Fibroblast of skin of right biceps (primary cell): ENCODE measurements around the gene UBL3.

Experiments used
- DNase-seq: peaks from one replicate; pipeline ENCODE4 v3.0.0-alpha.2; 2013

UBL3 gene

DNA sequence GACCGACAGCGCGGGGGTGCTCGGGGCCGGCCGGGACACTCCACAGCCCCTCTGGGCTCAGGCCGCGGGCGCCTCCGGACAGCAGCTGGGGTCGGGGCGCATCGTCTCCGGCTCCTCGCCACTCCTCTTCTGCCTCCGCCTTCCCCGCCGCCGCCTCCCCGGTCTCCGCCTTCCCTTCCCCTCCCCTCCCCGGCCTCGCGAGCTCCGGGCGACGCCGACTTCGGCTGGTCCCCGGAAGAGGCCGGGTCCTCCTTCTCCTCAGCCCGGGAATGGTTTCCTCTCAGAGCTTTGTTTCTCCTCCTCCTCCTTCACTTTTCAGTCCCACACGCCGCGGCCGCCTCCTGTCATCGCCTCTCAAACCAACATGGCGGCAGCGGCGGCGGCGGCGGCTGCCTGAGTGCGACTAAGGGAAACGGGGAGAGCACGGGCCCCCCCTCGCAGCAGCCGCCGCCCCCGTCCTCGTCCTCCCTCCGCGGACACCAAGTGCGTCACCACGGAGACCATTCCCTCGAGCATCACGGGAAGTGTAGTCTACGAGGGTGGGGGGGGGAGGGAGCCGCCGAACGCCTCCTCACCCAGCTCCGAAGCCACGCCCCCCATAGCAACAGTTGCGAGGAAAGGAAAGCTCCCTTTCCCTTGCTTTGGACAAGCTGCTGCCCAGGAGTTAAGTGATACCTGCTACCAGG lies at the start of gene UBL3:
TSS of gene UBL3 (minus strand) at position 405 of the 686 bp plus-strand sequence. CDS start 1,079 bp downstream, outside the sequence.
- DNase-seq: peak; percentile 98

DNA sequence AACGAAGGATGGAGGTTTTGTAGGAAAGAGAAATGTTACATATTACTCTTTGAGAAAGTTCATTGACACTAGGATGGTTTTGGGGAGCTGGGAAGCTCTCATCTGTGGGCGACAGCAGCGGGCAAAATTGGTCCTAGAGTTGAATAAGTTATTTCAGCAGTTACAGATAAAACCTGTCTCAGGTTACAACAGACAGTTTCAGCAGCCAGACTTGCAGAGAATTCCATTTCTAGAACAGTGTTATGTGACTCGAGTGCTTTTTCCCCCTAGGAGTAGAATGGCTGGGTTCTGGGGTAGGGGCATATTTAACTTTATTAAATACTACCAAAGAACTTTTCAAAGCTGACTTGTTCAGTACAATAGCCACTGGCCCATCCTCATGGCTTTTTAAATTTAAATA lies 46.7 kb upstream of the UBL3 start:
- no peak for DNase-seq

DNA sequence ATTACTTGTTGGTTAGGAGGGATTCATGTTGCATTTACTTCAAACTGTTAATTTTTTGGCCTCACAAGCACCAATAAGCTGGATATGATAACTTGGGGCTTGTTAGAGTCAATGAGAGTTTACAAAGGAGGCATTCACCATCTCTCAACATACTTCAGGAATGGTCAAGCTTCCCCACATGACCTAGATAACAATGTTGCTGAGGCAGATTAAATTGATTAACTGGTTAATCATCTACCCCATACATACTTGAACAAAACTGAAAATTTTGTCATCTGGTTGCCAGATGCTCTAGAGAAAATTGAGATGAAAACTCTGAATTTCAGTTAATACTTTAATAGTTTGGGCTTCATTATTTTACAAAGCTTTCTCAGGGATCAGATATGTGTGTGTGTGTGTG lies 43.0 kb upstream of the UBL3 start:
- DNase-seq: peak; percentile 51

- no peak for DNase-seq
These were observed 41.7 kb upstream of the UBL3 start for GRCh38 chr13:29892151-29892550.

GRCh38 chr13:29889111-29889510 lies 38.7 kb upstream of the UBL3 start:
- DNase-seq: no peak

GRCh38 chr13:29888306-29888705 lies 37.9 kb upstream of the UBL3 start:
- DNase-seq: no peak

- DNase-seq: no peak
These were observed 37.3 kb upstream of the UBL3 start for GRCh38 chr13:29887686-29888085.

- DNase-seq: no peak
These were observed 36.7 kb upstream of the UBL3 start for GRCh38 chr13:29887030-29887557.

DNA sequence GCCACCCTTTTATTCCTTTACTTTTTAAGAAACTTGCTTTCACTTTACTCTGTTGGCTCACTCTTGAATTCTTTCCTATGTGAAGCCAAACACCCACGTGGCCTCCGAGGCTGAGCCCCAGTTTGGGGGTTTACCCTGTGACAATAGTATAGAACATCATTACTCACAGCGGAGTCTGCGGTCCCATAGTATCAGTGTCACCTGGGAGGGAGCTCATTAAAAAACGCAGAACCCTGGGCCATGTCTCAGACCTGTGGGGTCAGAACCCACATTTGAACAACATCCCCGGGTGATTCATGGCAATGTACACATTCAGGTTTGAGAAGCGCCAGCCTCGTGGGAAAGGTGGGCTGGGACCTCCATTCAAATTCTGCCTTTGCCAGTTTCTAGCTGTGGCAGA lies 36.0 kb upstream of the UBL3 start:
- no peak for DNase-seq

- DNase-seq: no peak
These were observed 35.6 kb upstream of the UBL3 start for GRCh38 chr13:29885989-29886388.

DNA sequence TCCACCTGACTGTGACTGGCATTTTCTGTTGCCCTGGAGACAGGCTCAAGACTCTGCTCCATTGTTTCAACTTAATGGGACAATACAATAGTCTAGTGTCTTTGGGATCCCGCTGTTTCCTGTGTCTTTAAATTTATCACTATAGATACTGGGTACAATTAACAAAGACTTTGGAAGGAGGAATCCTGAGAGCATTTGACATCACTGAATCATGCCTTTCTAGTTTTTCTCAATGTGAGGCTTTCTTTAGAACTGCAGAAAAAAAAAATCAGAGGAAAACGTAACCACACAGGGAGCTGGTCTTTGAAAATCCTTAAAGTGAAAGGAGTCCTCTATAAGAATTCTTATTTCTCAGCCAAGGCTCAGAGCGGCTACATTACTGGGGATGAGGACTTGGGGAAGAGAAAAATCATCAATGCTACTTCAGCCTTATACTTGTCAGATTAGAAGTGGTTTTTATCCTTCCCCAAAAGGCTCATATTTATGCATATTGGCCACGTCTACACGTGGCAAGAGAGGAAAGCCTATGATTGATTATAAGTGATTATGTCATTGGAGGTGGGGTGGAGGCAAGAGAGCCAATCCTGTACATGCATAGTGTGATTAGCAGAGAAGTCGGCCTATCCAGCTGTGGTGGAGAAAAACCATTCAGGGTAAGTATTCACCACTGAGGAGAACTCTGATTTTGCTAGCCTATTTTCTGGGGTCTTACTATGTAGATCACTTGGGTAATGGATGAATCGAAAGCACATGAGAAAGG lies 34.4 kb upstream of the UBL3 start:
- peak; percentile 31 for DNase-seq

- DNase-seq: no peak
These were observed 33.6 kb upstream of the UBL3 start for GRCh38 chr13:29883941-29884518.

DNA sequence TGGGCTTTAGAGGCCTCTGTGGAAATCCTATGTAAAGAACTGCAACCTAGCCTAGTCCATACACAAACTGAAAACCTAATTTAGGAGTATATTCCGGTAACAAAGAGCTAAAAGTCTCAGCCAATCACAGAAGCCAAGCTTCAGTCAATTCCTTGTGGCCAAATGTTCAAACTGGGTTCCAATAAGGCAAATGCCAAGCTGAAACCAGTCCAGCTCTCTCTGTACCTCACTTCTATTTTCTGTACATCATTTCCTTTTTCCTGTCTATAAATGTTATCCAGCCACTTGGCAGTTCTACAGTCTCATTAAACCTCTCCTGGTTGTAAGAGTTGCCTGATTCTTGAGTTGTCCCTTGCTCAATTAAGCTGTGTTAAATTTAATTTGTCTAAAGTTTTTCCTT lies 31.7 kb upstream of the UBL3 start:
- DNase-seq: no peak

GRCh38 chr13:29878101-29878500 lies 27.7 kb upstream of the UBL3 start:
- DNase-seq: no peak

DNA sequence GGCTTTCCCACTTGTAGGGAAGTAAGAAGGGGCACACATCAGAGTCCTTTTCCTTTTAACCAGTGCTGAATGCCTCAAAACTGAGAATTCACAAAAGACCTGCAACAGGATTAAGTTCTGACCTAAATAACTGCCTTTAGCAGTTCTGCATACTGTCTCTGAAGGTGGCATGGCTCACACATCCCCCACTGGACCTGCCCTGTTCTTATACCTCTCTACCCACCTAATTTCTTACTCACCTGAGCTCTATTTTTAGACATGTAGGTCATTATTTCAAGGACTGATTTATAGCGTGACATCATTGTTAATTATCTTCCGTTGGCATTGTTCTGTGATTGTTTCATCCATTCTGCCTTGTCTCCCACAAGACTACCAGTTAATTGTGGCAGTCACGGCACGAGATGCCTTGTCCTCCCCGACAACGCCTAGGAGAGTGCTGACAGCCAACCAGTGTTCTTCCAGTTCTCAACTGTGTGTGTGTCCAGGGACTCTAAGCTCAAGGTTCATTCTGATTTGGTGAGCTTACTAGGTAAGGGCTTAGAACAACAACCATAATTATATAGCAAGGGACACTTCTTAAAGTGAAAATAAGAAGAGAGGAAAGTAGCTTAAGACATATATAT lies 27.1 kb upstream of the UBL3 start:
- DNase-seq: no peak

GRCh38 chr13:29875646-29876045 lies 25.2 kb upstream of the UBL3 start:
- no peak for DNase-seq

- DNase-seq: no peak
These were observed 18.2 kb upstream of the UBL3 start for GRCh38 chr13:29868581-29868980.

DNA sequence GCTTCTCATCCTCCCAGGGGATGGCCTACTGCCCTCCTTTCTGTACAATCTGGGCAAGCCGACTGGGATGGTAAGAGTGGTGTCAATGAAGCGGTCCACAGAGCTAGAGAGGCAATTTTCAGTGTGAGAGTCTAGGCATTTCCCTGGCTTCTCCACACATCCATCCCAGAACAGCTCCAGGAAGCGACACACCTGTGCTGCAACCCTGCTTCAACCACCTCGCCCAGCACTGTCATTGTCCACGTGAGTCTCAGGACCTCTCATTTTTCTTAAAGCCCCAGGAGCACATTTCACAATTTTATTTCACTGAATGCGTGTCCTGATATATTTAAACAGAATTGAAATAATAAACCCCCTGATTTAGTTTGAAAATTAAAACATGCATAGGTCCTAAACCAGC lies 15.5 kb upstream of the UBL3 start:
- DNase-seq: no peak

- DNase-seq: peak; percentile 99
These were observed 11.3 kb upstream of the UBL3 start for GRCh38 chr13:29861694-29862110.

- peak; percentile 83 for DNase-seq
These were observed 9.6 kb upstream of the UBL3 start for GRCh38 chr13:29859971-29860370.

DNA sequence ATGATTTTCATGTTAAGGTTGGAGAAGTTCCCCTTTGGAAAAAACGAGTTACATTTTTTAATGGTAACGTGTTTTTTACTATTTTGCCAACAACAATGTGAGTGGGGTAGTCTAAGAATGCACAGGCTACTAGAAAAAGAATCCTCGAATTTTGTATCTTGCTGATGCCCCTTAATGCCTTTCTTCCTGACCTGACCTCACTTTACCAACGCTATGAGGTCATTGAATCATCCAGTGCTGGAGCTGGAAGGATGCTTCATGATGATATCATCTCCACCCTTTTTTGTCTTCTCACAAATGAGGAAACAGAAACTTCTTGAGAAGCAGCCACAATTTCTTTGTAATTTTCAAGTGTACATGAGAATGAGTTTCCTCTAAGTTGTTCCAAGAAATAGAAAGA lies 8.2 kb upstream of the UBL3 start:
- DNase-seq: peak; percentile 42

DNA sequence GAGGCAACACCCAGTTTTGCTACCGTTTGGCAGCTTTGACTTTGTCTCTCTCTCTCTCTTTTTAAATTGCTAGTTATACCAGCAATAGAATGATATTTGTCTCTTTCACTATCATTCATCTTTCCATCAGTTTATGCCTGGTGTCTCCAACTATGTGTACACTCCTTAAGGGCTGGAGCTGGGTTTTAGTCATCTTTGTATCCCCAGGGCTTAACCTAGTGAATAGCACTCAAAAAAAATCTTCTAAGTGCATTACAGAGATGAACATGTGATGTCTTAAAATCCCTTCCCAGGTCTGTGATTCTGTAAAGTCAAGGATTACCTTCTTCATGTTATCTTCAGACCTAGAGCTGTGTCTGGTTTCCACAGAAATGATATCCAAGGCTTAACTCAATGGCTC lies 7.8 kb upstream of the UBL3 start:
- DNase-seq: no peak

- DNase-seq: no peak
These were observed 6.7 kb upstream of the UBL3 start for GRCh38 chr13:29857085-29857484.

DNA sequence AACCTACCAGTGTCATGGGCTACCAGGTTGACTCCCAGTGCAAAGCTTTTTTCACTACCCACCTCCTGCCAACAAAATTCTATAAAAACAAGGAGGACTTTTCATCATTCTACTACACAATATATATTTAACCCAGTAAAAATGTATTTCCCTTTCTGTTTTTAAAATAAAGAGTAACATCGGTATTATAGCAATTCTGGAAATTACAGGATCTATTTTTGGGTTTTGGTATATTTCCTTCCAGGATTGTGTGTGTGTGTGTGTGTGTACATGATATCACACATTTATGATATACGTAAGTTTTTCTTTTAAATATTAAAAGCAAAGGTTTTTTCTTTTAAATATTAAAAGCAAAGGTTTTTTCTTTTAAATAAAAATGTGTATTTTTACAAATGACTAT lies 6.0 kb upstream of the UBL3 start:
- DNase-seq: no peak
